Fibroblast of the conjunctiva (primary cell): ENCODE results near the gene NSDHL.
"Not testable (repeated sequence)": the region's sequence is repeated elsewhere in the genome, so short reads cannot be mapped to it uniquely, and the experiment has no call there.

ENCODE experiments used
- DNase-seq: peaks from one replicate; pipeline ENCODE4 v3.0.0-alpha.2; 2010; ENCODE audit warnings: low read depth

NSDHL gene

GRCh38 chrX:152895121-152895520 lies 64.3 kb downstream of the NSDHL start:
- DNase-seq = no peak

- no peak for DNase-seq
Measured at GRCh38 chrX:152895724-152896420, 65.0 kb downstream of the NSDHL start.

- no peak for DNase-seq
Measured at GRCh38 chrX:152896450-152896849, 65.6 kb downstream of the NSDHL start.

- no peak for DNase-seq
Measured at GRCh38 chrX:152897222-152898131, 66.6 kb downstream of the NSDHL start, which contains the start of gene ZNF185. ZNF185 (plus strand) TSS chrX:152898067; CDS start chrX:152914490, 16,423 bp downstream.

- no peak for DNase-seq
Measured at GRCh38 chrX:152898442-152898841, 67.6 kb downstream of the NSDHL start.

- no peak for DNase-seq
Measured at GRCh38 chrX:152899111-152899873, 68.4 kb downstream of the NSDHL start.

GRCh38 chrX:152899874-152900719 lies 69.2 kb downstream of the NSDHL start:
- no peak for DNase-seq

- no peak for DNase-seq
Measured at GRCh38 chrX:152900937-152901445, 70.1 kb downstream of the NSDHL start.

GRCh38 chrX:152901816-152902501 lies 71.1 kb downstream of the NSDHL start:
- DNase-seq = no peak

GRCh38 chrX:152902502-152902820 lies 71.6 kb downstream of the NSDHL start:
- DNase-seq = no peak

GRCh38 chrX:152903589-152903988 lies 72.7 kb downstream of the NSDHL start:
- no peak for DNase-seq

GRCh38 chrX:152904151-152905080 lies 73.6 kb downstream of the NSDHL start:
- DNase-seq = no peak

GRCh38 chrX:152905081-152905420 lies 74.2 kb downstream of the NSDHL start:
- no peak for DNase-seq

- no peak for DNase-seq
Measured at GRCh38 chrX:152907084-152907651, 76.3 kb downstream of the NSDHL start.

GRCh38 chrX:152908486-152908885 lies 77.6 kb downstream of the NSDHL start:
- DNase-seq = no peak

GRCh38 chrX:152910018-152910417 lies 79.2 kb downstream of the NSDHL start:
- not testable (repeated sequence) for DNase-seq

GRCh38 chrX:152912106-152912505 lies 81.2 kb downstream of the NSDHL start:
- no peak for DNase-seq

- no peak for DNase-seq
Measured at GRCh38 chrX:152912641-152913040, 81.8 kb downstream of the NSDHL start.

GRCh38 chrX:152913346-152913745 lies 82.5 kb downstream of the NSDHL start:
- no peak for DNase-seq
